CD4-positive, alpha-beta T cell treated with Interleukin-1 beta for 1 hour (primary cell): Measurements from ENCODE around the gene GALK1.
A peak's percentile ranks its signal among the peaks of the same experiment; 100 is the strongest.

Experiments
- DNase-seq, 2 donors: peaks; one replicate each; pipeline ENCODE4 v3.0.0-alpha.2; 2020 to 2022

GALK1 gene

DNA sequence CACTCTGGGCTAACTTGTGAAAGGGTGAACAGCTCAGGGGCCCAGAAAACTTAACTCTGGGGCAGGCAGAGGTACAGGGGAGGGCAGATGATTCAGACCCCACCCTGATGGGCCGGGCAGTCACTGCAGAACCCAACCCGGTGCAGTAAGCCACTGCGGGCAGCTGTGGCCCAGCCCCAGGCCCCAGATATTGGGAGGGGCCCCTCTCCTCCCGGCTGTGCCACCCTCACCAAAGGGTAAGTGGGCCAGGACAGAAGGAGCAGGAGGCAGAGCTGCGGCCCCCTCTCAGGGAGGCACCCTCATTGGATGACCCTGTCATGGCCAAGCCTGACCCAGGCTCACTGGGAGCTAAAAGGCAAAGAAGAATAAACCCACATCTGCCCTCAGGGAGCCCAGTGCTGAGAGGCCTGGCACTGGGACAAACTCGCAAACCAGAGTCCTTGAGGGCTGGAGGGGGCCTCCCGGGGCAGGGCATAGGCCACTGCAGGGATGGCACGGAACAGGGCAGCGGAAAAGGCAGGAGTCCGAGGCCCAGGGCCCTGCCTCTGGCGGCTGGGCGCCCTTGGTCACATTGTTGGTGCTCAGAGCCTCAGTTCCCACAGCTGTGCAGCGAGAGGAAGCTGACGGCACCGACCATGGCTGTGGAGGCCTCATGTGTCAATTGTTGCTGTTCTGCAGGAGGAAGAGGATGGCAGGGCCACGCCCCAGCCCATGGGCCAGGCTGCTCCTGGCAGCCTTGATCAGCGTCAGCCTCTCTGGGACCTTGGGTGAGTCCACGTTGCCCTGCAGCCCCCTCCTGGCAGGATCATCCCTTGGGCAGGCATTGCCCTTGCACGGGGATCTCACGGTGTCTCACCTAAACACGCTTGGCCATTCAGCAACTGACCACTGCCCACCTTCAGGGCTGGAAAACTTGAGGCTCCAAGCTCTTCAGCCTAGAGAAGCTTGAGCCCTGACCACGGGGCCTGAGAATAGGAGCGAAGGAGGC lies 40.7 kb downstream of the GALK1 start:
- no peak for DNase-seq

DNA sequence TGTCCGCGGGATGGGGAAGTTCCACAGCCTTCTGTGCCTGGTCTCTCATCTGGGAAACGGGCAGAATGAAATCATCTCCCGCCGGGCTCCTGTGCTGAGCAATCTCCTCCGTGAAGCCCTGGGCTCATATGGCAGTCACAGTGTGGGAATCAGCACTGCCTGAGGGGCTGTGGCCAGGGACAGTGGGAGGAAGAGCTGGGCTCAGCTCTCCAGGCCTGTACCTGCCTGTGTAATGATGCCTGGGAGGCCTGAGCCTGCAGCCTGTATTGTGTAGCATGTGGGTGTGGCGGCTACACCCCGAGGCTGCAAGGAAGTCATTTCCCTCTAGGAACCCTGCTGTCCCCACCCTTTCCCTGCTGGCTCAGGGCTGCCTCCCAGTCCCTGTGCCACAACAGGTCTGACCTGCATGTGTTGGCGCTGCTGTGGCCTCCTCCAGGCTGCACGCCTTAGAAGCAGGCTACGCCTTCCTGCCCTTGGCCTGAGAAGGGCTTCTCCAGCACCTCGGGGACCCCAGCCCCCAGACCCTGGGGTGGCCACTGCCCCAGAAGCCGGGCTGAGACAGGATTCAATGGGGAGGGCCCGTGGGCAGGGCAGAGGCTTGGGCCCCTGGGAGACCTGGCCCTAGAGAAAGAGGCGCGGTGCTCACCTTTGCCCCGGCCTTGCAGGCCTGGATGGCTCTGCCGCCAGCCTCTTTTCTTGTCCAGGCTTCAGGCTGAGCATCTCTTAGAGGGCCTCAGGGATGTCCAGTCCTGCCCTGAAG lies 41.6 kb downstream of the GALK1 start:
- no peak for DNase-seq

DNA sequence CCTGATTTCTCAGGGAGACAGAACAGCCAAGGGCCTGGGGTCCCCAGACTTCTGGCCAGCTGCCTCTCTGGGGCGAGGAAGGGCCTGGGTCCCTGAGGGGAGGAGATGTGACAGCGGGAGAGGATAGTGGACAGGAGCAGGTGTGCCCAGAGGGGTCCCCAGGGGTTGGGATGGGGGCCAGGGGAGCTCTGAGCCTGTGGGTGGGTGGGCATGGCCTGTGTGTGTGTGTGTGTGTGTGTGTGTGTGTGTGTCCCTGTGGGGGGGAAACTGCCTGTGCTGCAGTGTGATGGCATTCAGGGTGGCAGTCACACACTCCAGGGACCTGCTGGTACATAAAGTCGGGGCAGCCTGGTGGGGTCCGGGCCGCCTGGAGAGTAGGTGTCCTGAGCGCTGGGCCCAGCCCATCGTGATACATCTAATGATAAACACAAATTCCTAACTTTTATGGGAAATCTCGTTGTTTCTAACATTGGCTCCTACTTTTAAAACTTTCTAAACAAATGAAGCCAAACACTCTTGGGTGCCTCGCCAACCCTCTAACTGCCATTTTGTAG lies 42.4 kb downstream of the GALK1 start:
- DNase-seq = no peak

DNA sequence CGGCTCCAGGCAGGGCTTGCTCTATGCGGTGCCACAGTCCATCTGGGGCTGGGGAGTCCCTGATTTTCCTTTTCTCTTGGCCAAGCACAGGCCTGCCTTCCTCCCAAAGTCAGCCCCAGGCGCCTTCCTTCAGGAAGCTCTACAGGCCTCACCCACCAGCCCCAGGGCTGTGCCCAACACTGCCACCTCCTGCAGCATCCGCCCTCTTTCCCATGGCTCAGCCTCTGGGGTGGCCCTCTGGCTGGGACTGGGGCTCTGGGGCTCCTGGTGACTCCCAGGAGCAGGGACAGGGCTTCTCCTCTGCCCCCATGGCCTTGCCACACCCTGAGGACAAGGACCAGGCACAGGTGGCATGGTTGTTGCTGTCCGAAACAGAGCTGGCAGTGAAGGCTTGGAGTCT lies 42.9 kb downstream of the GALK1 start:
- no peak for DNase-seq

DNA sequence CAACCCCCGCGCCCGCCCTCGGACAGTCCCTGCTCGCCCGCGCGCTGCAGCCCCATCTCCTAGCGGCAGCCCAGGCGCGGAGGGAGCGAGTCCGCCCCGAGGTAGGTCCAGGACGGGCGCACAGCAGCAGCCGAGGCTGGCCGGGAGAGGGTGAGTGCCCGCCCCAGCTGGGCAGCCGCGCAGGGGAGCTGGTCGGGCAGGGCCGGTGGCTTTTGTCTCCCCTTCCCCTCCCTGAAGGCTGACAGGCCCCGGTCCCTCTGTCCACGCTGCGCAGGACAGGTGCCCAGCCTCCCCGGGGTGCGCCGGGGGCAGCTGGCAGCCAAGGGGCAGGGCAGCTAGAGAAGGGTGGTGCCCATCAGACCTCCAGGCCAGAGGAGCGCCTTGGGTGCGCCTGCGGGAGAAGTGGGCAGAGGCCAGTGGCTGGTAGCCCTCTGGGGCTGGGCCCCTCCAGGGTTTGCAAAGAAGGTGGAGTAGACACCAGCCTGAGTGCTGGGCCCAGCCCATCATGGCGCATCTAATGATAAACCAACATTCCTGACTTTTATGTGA lies 43.5 kb downstream of the GALK1 start:
- DNase-seq = no peak

DNA sequence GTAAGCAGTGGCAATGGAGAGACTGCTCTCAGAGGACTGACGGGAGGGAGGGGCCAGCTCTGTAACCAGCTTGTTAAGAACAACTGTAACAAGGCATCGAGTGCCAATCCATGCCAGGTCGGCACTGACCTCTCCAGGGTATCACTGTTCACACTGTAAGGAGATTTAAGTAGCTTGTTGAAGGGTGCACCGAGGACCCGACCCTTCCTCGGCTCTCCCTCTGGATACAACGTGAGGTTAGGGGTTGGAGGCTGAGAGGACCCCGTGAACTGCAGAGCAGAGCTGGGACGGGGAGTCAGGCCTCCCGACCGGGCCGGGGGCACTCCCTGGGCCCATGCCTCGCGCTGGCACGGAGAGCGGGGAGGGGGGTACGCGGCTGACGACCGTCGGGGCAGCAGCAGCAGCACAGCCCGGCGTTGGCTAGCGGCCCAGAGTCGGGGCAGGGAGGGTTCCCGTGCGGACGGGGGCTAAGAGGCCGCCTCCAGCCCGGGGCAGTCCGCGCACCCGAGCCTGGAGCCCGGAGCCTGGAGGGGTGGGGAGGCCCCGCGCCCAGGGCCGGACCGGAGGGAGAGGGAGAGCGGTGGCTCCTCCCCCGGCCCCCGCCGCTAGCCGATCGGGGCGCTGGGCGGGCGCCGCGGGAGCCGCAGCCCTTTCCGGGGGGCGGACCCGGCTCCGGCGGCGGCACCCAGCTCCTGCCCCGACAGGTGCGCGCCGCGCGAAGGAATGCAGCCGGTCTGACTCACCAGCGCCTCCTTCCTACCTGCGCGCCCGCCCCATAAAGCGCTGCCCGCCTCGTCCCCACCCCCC lies 44.1 kb downstream of the GALK1 start, which contains the start of gene ITGB4:
Gene ITGB4 (plus strand): TSS at position 804 of the 807 bp plus-strand sequence. CDS start 3,245 bp downstream, outside the sequence.
- peak; percentile 67 to 72 for DNase-seq

DNA sequence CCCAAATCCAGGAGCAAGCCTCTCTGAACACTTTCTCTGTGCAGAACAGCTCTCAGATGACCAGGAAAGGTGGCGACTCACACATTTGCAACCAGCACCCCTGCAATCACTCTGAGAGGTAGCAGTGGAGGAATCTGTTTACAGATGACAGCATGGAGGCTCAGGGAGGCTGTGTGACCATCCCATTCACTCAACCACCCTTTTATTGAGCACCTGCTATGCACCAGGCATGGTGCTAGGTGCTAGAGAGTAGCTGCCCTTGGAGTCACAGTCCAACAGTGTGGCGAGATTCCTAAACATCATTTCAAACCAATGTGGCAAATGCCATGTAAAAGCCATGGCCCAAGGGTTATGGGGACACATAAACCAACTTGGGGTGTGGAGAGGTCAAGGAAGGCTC lies 45.3 kb downstream of the GALK1 start:
- DNase-seq = no peak

DNA sequence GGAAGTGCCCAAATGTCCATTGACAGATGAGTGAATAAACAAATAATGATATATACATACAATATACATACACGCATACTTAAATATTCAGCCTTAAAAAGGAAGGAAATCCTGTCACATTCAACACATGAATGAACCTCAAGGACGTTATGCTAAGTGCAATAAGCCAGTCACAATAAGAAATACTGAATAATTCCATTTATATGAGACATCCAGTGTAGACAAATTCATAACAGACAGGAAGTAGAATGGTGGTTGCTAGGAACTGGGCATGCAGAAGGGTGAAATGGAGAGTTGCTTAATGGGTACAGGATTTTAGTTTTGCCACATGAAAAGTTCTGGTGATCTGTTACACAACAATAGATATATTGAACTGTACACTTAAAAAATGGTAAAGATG lies 52.5 kb downstream of the GALK1 start:
- no peak for DNase-seq
